IMR-90 (cell line): ENCODE results near the gene UCKL1. TPM values are rescaled to one million over a fixed set of nuclear protein-coding genes. Genes with fewer than 3 reads are reported as not detected.

Source experiments
- ATAC-seq: fragments of 200-7000 bp; cut with Tn5 transposase; 2 replicates; pipeline ENCODE4 v1.9.1; 2020; ENCODE audit warnings: low read depth, mild to moderate bottlenecking, moderate library complexity
- BruUV-seq: library from RNA; stranded (reverse); fragments of 400-500 nt; replicated peaks from 2 replicates; lab custom pipeline; 2021; lab: Mats Ljungman, UMichigan
- CTCF ChIA-PET: fragments of 300-600 bp; formaldehyde crosslinking; extraction: SDS; loops from one replicate; lab custom pipeline; 2021; ENCODE audit warnings: antibody characterized with exemption; lab: Yijun Ruan, JAX
- POLR2A ChIA-PET: fragments of 300-600 bp; sonication (Branson Sonifier 250); formaldehyde crosslinking; loops from one replicate; lab custom pipeline; 2022; ENCODE audit warnings: antibody characterized with exemption; ENCODE audit not compliant: unreplicated experiment; lab: Charles Lee
- DNase-seq: peaks from one replicate; pipeline ENCODE4 v3.0.0; 2013
- H2AFZ ChIP-seq: replicated peaks from 2 replicates; pipeline ENCODE3; 2013; ENCODE audit warnings: low read length, mild to moderate bottlenecking; ENCODE audit not compliant: poor library complexity
- H2AK5ac ChIP-seq: 2 replicates; pipeline ENCODE4 v1.6.1; 2013; ENCODE audit warnings: low read depth, low read length, inconsistent platforms
- H2AK9ac ChIP-seq: replicated peaks from 2 replicates; pipeline ENCODE3; 2013; ENCODE audit warnings: mild to moderate bottlenecking, low read depth, low read length, moderate library complexity; ENCODE audit not compliant: poor library complexity
- H2BK120ac ChIP-seq: 2 replicates; pipeline ENCODE4 v1.6.1; 2013; ENCODE audit warnings: low read depth, low read length, inconsistent platforms
- H2BK15ac ChIP-seq: 3 replicates; pipeline ENCODE4 v1.6.1; 2013; ENCODE audit warnings: low read depth, low read length, inconsistent platforms
- H2BK20ac ChIP-seq: 2 replicates; pipeline ENCODE4 v1.6.1; 2013; ENCODE audit warnings: low read depth, mild to moderate bottlenecking, inconsistent platforms, low read length, moderate library complexity
- H2BK5ac ChIP-seq: 2 replicates; pipeline ENCODE4 v1.6.1; 2013; ENCODE audit warnings: mild to moderate bottlenecking, low read depth, low read length, inconsistent platforms; ENCODE audit not compliant: poor library complexity, severe bottlenecking
- H3K14ac ChIP-seq: replicated peaks from 2 replicates; pipeline ENCODE4 v1.6.1; 2013; ENCODE audit warnings: low read depth, low read length, inconsistent platforms
- H3K18ac ChIP-seq: 2 replicates; pipeline ENCODE4 v1.6.1; 2013; ENCODE audit warnings: low read depth, low read length, control low read depth
- H3K23ac ChIP-seq: 2 replicates; pipeline ENCODE4 v1.6.1; 2013; ENCODE audit warnings: low read depth, low read length, inconsistent platforms
- H3K27ac ChIP-seq: 2 replicates; pipeline ENCODE4 v1.5.1; 2013; ENCODE audit warnings: mild to moderate bottlenecking, control low read depth, low read length; ENCODE audit not compliant: insufficient read depth
- H3K27me3 ChIP-seq: 2 replicates; pipeline ENCODE4 v1.6.1; 2013; ENCODE audit warnings: low read length; ENCODE audit not compliant: control insufficient read depth, insufficient read depth
- H3K36me3 ChIP-seq: 2 replicates; pipeline ENCODE4 v1.6.1; 2013; ENCODE audit warnings: low read length, mixed read lengths; ENCODE audit not compliant: control insufficient read depth, insufficient read depth
- H3K4ac ChIP-seq: 2 replicates; pipeline ENCODE4 v1.6.1; 2013; ENCODE audit warnings: low read depth, low read length, inconsistent platforms
- H3K4me1 ChIP-seq: 2 replicates; pipeline ENCODE4 v1.6.1; 2013; ENCODE audit warnings: low read length, mixed read lengths; ENCODE audit not compliant: control insufficient read depth, insufficient read depth
- H3K4me2 ChIP-seq: 2 replicates; pipeline ENCODE4 v1.6.1; 2013; ENCODE audit warnings: low read depth, mild to moderate bottlenecking, control low read depth, low read length, moderate library complexity
- H3K4me3 ChIP-seq: 2 replicates; pipeline ENCODE4 v1.5.1; 2013; ENCODE audit warnings: low read depth, mild to moderate bottlenecking, control low read depth, low read length, moderate library complexity; ENCODE audit not compliant: insufficient read depth
- H3K56ac ChIP-seq: 2 replicates; pipeline ENCODE4 v1.6.1; 2013; ENCODE audit warnings: low read length, inconsistent platforms; ENCODE audit not compliant: insufficient read depth; ENCODE audit errors: extremely low read depth
- H3K79me1 ChIP-seq, 2 experiments: 2 replicates each; pipeline ENCODE4 v1.6.1; 2013; ENCODE audit warnings: low read length in 2 of 2, inconsistent platforms in 1 of 2, low read depth in 1 of 2
- H3K9ac ChIP-seq: 2 replicates; pipeline ENCODE4 v1.6.1; 2013; ENCODE audit warnings: low read depth, low read length, control low read depth
- H3K9me1 ChIP-seq: 2 replicates; pipeline ENCODE4 v1.6.1; 2013; ENCODE audit warnings: low read length, inconsistent platforms; ENCODE audit not compliant: insufficient read depth
- H3K9me3 ChIP-seq: 2 replicates; pipeline ENCODE4 v1.6.1; 2013; ENCODE audit warnings: low read length; ENCODE audit not compliant: control insufficient read depth, insufficient read depth
- H4K20me1 ChIP-seq: 2 replicates; pipeline ENCODE4 v1.6.1; 2013; ENCODE audit warnings: low read length, inconsistent platforms; ENCODE audit not compliant: insufficient read depth
- H4K5ac ChIP-seq: 2 replicates; pipeline ENCODE4 v1.6.1; 2013; ENCODE audit warnings: mild to moderate bottlenecking, low read depth, low read length, control low read depth
- H4K8ac ChIP-seq, 2 experiments: 2 replicates each; pipeline ENCODE4 v1.6.1; 2013; ENCODE audit warnings: low read depth in 2 of 2, low read length in 2 of 2, control low read depth in 1 of 2, inconsistent platforms in 1 of 2
- H4K91ac ChIP-seq: 2 replicates; pipeline ENCODE4 v1.6.1; 2013; ENCODE audit warnings: low read depth, low read length, inconsistent platforms; ENCODE audit not compliant: insufficient read depth
- BHLHE40 ChIP-seq: fragments of 150-350 bp; IDR thresholded peaks from 2 replicates; pipeline ENCODE4 v1.6.1; 2016; ENCODE audit warnings: mild to moderate bottlenecking, low read depth, low read length
- CEBPB ChIP-seq: IDR thresholded peaks from 2 replicates; pipeline ENCODE4 v1.6.1; 2012; ENCODE audit warnings: low read depth, low read length, improper control_type of control experiment
- CHD1 ChIP-seq: IDR thresholded peaks from 2 replicates; pipeline ENCODE4 v1.6.1; 2012; ENCODE audit warnings: low read depth, low read length, improper control_type of control experiment
- ELK1 ChIP-seq: fragments of 150-350 bp; IDR thresholded peaks from 2 replicates; pipeline ENCODE4 v1.6.1; 2016; ENCODE audit warnings: low read depth, mild to moderate bottlenecking, low read length, moderate library complexity, borderline replicate concordance
- FOS ChIP-seq: fragments of 150-350 bp; IDR thresholded peaks from 2 replicates; pipeline ENCODE4 v1.6.1; 2016; ENCODE audit warnings: low read depth, low read length
- MAFK ChIP-seq: IDR thresholded peaks from 2 replicates; pipeline ENCODE4 v1.6.1; 2012; ENCODE audit warnings: low read depth, low read length, improper control_type of control experiment
- MAZ ChIP-seq: IDR thresholded peaks from 2 replicates; pipeline ENCODE4 v1.6.1; 2012; ENCODE audit warnings: low read depth, mild to moderate bottlenecking, low read length, improper control_type of control experiment, moderate library complexity, borderline replicate concordance
- MXI1 ChIP-seq: IDR thresholded peaks from 2 replicates; pipeline ENCODE4 v1.6.1; 2012; ENCODE audit warnings: low read depth, mild to moderate bottlenecking, low read length, moderate library complexity, borderline replicate concordance
- NFE2L2 ChIP-seq: fragments of 150-350 bp; IDR thresholded peaks from 2 replicates; pipeline ENCODE4 v1.6.1; 2016; ENCODE audit warnings: low read depth, mild to moderate bottlenecking, low read length
- POLR2A ChIP-seq: IDR thresholded peaks from 2 replicates; pipeline ENCODE4 v1.6.1; 2012; ENCODE audit warnings: mild to moderate bottlenecking, low read depth, low read length
- RAD21 ChIP-seq: IDR thresholded peaks from 2 replicates; pipeline ENCODE4 v1.6.1; 2012; ENCODE audit warnings: low read length, improper control_type of control experiment
- RCOR1 ChIP-seq: IDR thresholded peaks from 2 replicates; pipeline ENCODE4 v1.6.1; 2012; ENCODE audit warnings: mild to moderate bottlenecking, low read length, improper control_type of control experiment; ENCODE audit not compliant: insufficient replicate concordance
- RFX5 ChIP-seq: IDR thresholded peaks from 2 replicates; pipeline ENCODE4 v1.8.0; 2012; ENCODE audit warnings: low read depth, mild to moderate bottlenecking, low read length, moderate library complexity
- SMC3 ChIP-seq: fragments of 150-350 bp; IDR thresholded peaks from 2 replicates; pipeline ENCODE4 v1.6.1; 2016; ENCODE audit warnings: low read depth, mild to moderate bottlenecking, antibody characterized with exemption, low read length, moderate library complexity
- USF2 ChIP-seq: fragments of 150-350 bp; IDR thresholded peaks from 2 replicates; pipeline ENCODE4 v1.6.1; 2017; ENCODE audit warnings: mild to moderate bottlenecking, antibody characterized with exemption, low read length, low read depth
- WGBS, 2 experiments: methylation state at CpG; one replicate each; pipeline versions ENCODE4 v1.1.5 to v1.1.7; 2013; ENCODE audit warnings: missing lambda C conversion rate in 2 of 2; ENCODE audit not compliant: insufficient read length in 1 of 2; ENCODE audit errors: extremely low coverage in 2 of 2; 5-methylcytosine and 5-hydroxymethylcytosine counted together
- dilution Hi-C: fragments of 300-500 bp; cut with HindIII; formaldehyde crosslinking; loops from one replicate; pipeline ENCODE4 v1.14.3; 2018; ENCODE audit warnings: low sequenced_read_pairs; ENCODE audit not compliant: unreplicated experiment
- in situ Hi-C: fragments of 300-500 bp; cut with MboI; formaldehyde crosslinking; loops from 3 replicates; pipeline ENCODE4 v1.14.3; 2019; ENCODE audit warnings: low sequenced_read_pairs, inconsistent platforms, mixed read lengths
- intact Hi-C: fragments of 100-400 bp; cut with micrococcal nuclease; formaldehyde crosslinking; loops from 2 replicates; pipeline ENCODE4 v1.10.0; 2022
- polyA plus RNA-seq, 3 experiments: library from polyadenylated mRNA; depleted of rRNA; stranded (reverse); fragments of >200 nt; gene quantifications; 2 replicates each; pipeline ENCODE4 v1.2.3, GENCODE V29; 2012; ENCODE audit warnings: low replicate concordance in 1 of 3
- total RNA-seq: library from RNA; depleted of rRNA; stranded (reverse); fragments of >200 nt; gene quantifications from 2 replicates; pipeline ENCODE4 v1.2.3, GENCODE V29; 2012
- TF ChIP-seq, protein P1 (sequence below): conservative IDR thresholded peaks from 2 replicates; pipeline ENCODE4 v1.5.1; 2012; ENCODE audit warnings: mild to moderate bottlenecking, low read depth, low read length, improper control_type of control experiment

Gene UCKL1
- total and polyA plus RNA-seq, 2 of the 4 experiments (the other 2 are of a cell fraction) = 16.7 to 54.7 TPM

GRCh38 chr20:63956664-63957003, 418 bp upstream of the UCKL1 start:
- Histone ChIP-seq H3K4ac (0 out of 2 replicates have a peak overlapping the region, but pooled peaks have one; percentile 12), H3K4me1 (peaks cover 20% of the 10 kb centered on the region), H3K4me2 (peak overlapping the region; percentile 72), H2BK15ac (no peak overlapping the region), H3K23ac (no peak overlapping the region), H2BK5ac (peak overlapping the region; percentile 54), H3K9me3 (no peaks in the 10 kb centered on the region), H3K9me1 (peaks cover 12% of the 10 kb centered on the region), H3K36me3 (peaks cover 23% of the 10 kb centered on the region; the same call in 1 of the 2 replicates), H2AK9ac (peak overlapping the region; percentile 96), H3K4me3 (peak overlapping the region; percentile 37), H2BK120ac (no peak overlapping the region), H3K27ac (peak overlapping the region; percentile 31), H2AFZ (peak overlapping the region; percentile 81), H4K91ac (no peak overlapping the region; the same call in 1 of the 2 replicates), H2AK5ac (no peak overlapping the region), H3K79me1 (peaks cover 3 to 38% of the 10 kb centered on the region in 2 experiments; a peak in 2 of 4 replicates), H4K20me1 (peaks cover 28% of the 10 kb centered on the region), H3K14ac (no peak overlapping the region; the same call in 1 of the 2 replicates), H3K27me3 (no peaks in the 10 kb centered on the region), H2BK20ac (no peak overlapping the region), H4K5ac (no peak overlapping the region), H3K9ac (peak overlapping the region; percentile 21; the same call in 1 of the 2 replicates), H4K8ac (peak overlapping the region in 1 of 2 experiments; percentile 80; a peak in 2 of 4 replicates), H3K56ac (no peak overlapping the region), H3K18ac (no peak overlapping the region)
- DNase-seq (no peak), ATAC-seq (peak; percentile 8; the same call in 1 of the 2 replicates)
- dilution Hi-C loops = no loop called here
- in situ Hi-C loops = no loop called here
- BruUV-seq = no TSS peak
- WGBS, 2 experiments = no CpG with 5 or more reads among the region's 15 CpGs
- CTCF ChIA-PET = interaction anchor here (0.6 to 1.2 kb wide), 2 partner anchors 17 to 99 kb away, joined by 3 read pairs; no protein-coding TSS in a partner anchor
- POLR2A ChIA-PET = interaction anchor here (0.6 to 0.7 kb wide), 2 partner anchors 12 to 298 kb away, joined by 3 read pairs; no protein-coding TSS in a partner anchor
- TF ChIP-seq POLR2A (no peak), NFE2L2 (no peak), MAZ (no peak), MAFK (no peak), RFX5 (no peak), MXI1 (no peak), SMC3 (no peak), CEBPB (no peak), USF2 (no peak), RAD21 (no peak), CHD1 (no peak), RCOR1 (no peak), FOS (no peak), BHLHE40 (no peak), ELK1 (no peak)
- TF ChIP-seq, protein P1, sequence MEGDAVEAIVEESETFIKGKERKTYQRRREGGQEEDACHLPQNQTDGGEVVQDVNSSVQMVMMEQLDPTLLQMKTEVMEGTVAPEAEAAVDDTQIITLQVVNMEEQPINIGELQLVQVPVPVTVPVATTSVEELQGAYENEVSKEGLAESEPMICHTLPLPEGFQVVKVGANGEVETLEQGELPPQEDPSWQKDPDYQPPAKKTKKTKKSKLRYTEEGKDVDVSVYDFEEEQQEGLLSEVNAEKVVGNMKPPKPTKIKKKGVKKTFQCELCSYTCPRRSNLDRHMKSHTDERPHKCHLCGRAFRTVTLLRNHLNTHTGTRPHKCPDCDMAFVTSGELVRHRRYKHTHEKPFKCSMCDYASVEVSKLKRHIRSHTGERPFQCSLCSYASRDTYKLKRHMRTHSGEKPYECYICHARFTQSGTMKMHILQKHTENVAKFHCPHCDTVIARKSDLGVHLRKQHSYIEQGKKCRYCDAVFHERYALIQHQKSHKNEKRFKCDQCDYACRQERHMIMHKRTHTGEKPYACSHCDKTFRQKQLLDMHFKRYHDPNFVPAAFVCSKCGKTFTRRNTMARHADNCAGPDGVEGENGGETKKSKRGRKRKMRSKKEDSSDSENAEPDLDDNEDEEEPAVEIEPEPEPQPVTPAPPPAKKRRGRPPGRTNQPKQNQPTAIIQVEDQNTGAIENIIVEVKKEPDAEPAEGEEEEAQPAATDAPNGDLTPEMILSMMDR = no peak
- intact Hi-C loops = loop anchor here (5.0 kb wide), 1 partner anchor 419 kb away; the partner anchor contains the start of gene PTK6
